Measurements from ENCODE around the gene BICRA. TPM values are rescaled to one million over a fixed set of nuclear protein-coding genes. Genes with fewer than 3 reads are reported as not detected.
A peak's percentile ranks its signal among the peaks of the same experiment; 100 is the strongest.

The BICRA gene
- total and polyA plus RNA-seq, 12 donors: 1.8 to 24.6 (median 9.0) TPM

- WGBS, 4 donors: 52 to 70% (median 59%) methylated on average over 6 of the region's 6 CpGs
- H3K4me1 ChIP-seq (replicated peaks in 1 of 2): peaks cover 26 to 51% of the 10 kb centered on the region in 2 donors
- H3K36me3 ChIP-seq (replicated peaks in 1 of 2): no peaks in the 10 kb centered on the region
- DNase-seq: peak in 1 of 7 donors; percentile 40
- no peaks in the 10 kb centered on the region for H3K9me3 ChIP-seq (replicated peaks in 1 of 3)
- intact Hi-C loops (cut with DNase I): no loop called here
- peak overlapping the region in 2 of 5 donors; percentile 96 to 99 for H3K27ac ChIP-seq
- no peaks in the 10 kb centered on the region for H3K27me3 ChIP-seq
- no peak for TF ChIP-seq POLR2A (IDR thresholded peaks at IDR 0.05)
- no peak for TF ChIP-seq CTCF (IDR thresholded peaks at IDR 0.05)
- no peak overlapping the region for H3K4me3 ChIP-seq
These were observed 51.5 kb downstream of the BICRA start for GRCh38 chr19:47660435-47660832.

DNA sequence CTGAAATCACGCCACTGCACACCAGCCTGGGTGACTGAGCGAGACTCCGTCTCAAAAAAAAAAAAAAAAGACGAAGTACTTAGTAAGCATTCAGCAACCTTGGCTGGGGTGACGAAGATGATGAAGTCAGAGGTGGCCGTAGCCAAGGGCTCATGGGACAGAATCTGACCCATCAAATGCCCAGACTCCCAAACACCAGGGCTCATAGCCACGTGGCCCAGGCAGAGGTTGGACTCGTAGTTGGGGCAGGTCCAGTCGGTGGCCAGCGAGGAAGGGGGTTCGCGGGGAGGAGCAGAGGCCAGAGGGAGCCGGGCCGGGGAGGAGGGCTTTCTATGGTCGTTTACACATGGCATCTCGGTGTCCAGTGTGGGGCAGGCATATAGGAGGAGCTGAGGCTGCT is 52.2 kb downstream of the BICRA start:
- Histone ChIP-seq H3K9me3 (replicated peaks in 1 of 3) (no peaks in the 10 kb centered on the region), H3K27ac (peak overlapping the region; percentile 9 to 99 (median 86)), H3K4me3 (no peak overlapping the region), H3K36me3 (replicated peaks in 1 of 2) (no peaks in the 10 kb centered on the region), H3K27me3 (no peaks in the 10 kb centered on the region), H3K4me1 (replicated peaks in 1 of 2) (peaks cover 26 to 51% of the 10 kb centered on the region in 2 donors)
- 37 to 80% (median 63%) methylated on average over 9 to 16 of the region's 16 CpGs for WGBS, 4 donors
- intact Hi-C loops (cut with DNase I): no loop called here
- DNase-seq: peak; percentile 79 to 96 (median 89)
- TF ChIP-seq POLR2A (IDR thresholded peaks at IDR 0.05) (peak in 1 of 2 donors; percentile 42), CTCF (IDR thresholded peaks at IDR 0.05) (no peak)

DNA sequence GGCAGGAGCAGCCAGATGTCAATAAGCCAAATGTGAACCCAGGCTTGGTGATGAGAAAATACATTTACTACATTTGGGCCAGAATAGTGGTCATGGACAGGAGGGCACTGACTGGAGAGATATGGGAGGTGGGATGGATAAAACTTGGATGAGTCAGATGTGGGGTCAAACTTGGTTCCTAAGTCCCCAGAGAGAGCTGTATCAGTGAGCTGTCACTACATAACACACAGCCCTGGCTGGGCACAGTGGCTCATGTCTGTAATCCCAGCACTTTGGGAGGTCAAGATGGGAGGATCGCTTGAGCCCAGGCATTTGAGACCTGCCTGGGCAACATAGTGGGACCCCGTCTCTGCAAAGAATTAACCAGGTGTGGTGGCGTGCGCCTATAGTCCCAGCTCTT is 52.7 kb downstream of the BICRA start:
- 87 to 97% (median 92%) methylated on average over 4 of the region's 4 CpGs for WGBS, 4 donors
- Histone ChIP-seq H3K27me3 (no peaks in the 10 kb centered on the region), H3K9me3 (replicated peaks in 1 of 3) (no peaks in the 10 kb centered on the region), H3K27ac (peak overlapping the region; percentile 9 to 99 (median 86)), H3K4me1 (replicated peaks in 1 of 2) (peaks cover 26 to 51% of the 10 kb centered on the region in 2 donors), H3K36me3 (replicated peaks in 1 of 2) (no peaks in the 10 kb centered on the region), H3K4me3 (no peak overlapping the region)
- DNase-seq: no peak
- intact Hi-C loops (cut with DNase I): no loop called here
- TF ChIP-seq POLR2A (IDR thresholded peaks at IDR 0.05) (no peak), CTCF (IDR thresholded peaks at IDR 0.05) (no peak)

DNA sequence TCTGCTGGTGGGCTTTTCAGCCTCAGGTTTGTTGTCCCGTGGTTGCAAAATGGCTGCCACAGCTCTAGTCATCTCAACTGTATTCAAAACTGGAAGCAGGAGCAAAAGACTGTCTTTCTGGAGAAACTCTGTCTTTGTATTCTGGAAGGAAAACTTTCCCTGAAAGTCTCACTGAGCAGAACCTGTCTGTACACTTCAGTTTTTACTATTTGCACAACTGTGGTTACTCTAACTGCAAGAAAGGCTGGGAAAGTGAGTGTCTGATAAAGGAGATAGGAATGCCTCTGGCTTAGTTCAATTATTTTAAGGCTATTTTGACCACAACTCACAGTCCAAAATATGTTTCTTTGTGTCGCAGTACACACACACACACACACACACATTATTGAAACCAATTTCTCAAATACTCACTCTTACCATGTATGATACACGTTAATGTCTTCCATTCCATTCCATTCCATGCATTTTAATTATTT is 54.5 kb downstream of the BICRA start:
- peaks cover 26 to 57% of the 10 kb centered on the region in 2 donors for H3K4me1 ChIP-seq (replicated peaks in 1 of 2)
- no peak for DNase-seq
- H3K27ac ChIP-seq: peak overlapping the region; percentile 42 to 99 (median 88)
- intact Hi-C loops (cut with DNase I): no loop called here
- H3K27me3 ChIP-seq: no peaks in the 10 kb centered on the region
- no peaks in the 10 kb centered on the region for H3K36me3 ChIP-seq (replicated peaks in 1 of 2)
- no peaks in the 10 kb centered on the region for H3K9me3 ChIP-seq (replicated peaks in 1 of 3)
- WGBS, 4 donors: 48 to 77% (median 69%) methylated on average over 3 of the region's 3 CpGs
- H3K4me3 ChIP-seq: peak overlapping the region in 1 of 4 donors; percentile 22
- TF ChIP-seq POLR2A (IDR thresholded peaks at IDR 0.05): no peak
- no peak for TF ChIP-seq CTCF (IDR thresholded peaks at IDR 0.05)

All from adrenal gland (tissue), 12 donors.